ENCODE data around the gene HNRNPA2B1.

DNA sequence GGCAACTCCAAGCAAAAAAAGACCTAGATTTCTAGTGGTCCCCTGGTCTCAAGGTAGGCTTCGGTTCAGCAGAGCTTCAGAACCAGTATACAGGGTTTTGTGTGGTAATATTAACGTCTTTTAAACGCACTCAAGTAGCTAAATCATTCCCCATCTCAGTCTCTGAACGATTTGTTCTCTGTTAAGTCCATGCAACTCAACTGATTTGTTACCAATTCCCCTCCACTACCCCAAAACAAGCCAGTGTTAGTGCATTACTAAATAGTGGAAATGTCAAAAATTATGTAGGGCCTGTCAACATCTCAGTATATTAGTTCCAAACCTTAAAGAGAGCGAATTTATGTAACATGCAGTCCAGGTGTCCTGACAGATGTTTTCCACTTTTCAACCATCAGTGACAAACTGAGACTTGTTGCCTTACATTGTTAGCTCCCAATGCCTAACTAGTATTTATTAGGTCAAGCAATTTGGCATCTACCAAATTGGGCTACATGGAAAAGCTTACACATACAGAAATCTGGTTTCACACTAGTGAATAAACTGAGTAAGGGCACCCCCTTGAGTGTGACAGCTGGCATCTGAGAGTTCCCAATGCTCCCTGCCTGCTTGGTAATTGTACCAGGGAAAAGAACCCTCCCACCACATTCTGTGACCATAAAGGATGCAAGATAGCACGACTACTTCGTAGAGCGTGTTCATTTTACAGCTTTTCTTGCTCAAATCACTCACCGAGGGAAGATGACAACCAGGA lies 12.2 kb downstream of the HNRNPA2B1 start:
- TF ChIP-seq, protein P1, sequence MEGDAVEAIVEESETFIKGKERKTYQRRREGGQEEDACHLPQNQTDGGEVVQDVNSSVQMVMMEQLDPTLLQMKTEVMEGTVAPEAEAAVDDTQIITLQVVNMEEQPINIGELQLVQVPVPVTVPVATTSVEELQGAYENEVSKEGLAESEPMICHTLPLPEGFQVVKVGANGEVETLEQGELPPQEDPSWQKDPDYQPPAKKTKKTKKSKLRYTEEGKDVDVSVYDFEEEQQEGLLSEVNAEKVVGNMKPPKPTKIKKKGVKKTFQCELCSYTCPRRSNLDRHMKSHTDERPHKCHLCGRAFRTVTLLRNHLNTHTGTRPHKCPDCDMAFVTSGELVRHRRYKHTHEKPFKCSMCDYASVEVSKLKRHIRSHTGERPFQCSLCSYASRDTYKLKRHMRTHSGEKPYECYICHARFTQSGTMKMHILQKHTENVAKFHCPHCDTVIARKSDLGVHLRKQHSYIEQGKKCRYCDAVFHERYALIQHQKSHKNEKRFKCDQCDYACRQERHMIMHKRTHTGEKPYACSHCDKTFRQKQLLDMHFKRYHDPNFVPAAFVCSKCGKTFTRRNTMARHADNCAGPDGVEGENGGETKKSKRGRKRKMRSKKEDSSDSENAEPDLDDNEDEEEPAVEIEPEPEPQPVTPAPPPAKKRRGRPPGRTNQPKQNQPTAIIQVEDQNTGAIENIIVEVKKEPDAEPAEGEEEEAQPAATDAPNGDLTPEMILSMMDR (conservative IDR thresholded peaks at IDR 0.05; ENCODE audit: low read depth, low read length), result no peak
- TF ChIP-seq RFX5 (IDR thresholded peaks at IDR 0.05; ENCODE audit: low read depth, low read length) (no peak), CEBPB (IDR thresholded peaks at IDR 0.05; ENCODE audit: low read depth, low read length) (no peak), POLR2A (IDR thresholded peaks at IDR 0.05; ENCODE audit: low read depth, low read length) (peak; percentile 50), MAFK (IDR thresholded peaks at IDR 0.05; ENCODE audit: low read depth, low read length) (no peak), SMC3 (IDR thresholded peaks at IDR 0.05; ENCODE audit: low read depth, low read length) (no peak), FOS (IDR thresholded peaks at IDR 0.05; ENCODE audit: low read depth, low read length) (no peak), RAD21 (IDR thresholded peaks at IDR 0.05; ENCODE audit: low read length) (no peak), BHLHE40 (IDR thresholded peaks at IDR 0.05; ENCODE audit: low read depth, low read length) (no peak), MAZ (IDR thresholded peaks at IDR 0.05; ENCODE audit: borderline replicate concordance, low read depth, low read length) (no peak)
- TF ChIP-seq, protein P2, sequence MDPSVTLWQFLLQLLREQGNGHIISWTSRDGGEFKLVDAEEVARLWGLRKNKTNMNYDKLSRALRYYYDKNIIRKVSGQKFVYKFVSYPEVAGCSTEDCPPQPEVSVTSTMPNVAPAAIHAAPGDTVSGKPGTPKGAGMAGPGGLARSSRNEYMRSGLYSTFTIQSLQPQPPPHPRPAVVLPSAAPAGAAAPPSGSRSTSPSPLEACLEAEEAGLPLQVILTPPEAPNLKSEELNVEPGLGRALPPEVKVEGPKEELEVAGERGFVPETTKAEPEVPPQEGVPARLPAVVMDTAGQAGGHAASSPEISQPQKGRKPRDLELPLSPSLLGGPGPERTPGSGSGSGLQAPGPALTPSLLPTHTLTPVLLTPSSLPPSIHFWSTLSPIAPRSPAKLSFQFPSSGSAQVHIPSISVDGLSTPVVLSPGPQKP (IDR thresholded peaks at IDR 0.05; ENCODE audit: borderline replicate concordance, low read depth, low read length), result no peak
- TF ChIP-seq, protein P3, sequence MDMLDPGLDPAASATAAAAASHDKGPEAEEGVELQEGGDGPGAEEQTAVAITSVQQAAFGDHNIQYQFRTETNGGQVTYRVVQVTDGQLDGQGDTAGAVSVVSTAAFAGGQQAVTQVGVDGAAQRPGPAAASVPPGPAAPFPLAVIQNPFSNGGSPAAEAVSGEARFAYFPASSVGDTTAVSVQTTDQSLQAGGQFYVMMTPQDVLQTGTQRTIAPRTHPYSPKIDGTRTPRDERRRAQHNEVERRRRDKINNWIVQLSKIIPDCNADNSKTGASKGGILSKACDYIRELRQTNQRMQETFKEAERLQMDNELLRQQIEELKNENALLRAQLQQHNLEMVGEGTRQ (IDR thresholded peaks at IDR 0.05; ENCODE audit: low read depth, low read length), result no peak

All from IMR-90 (cell line).